Central memory CD8-positive, alpha-beta T cell (primary cell): ENCODE data around the gene PRKCB.

Experiments used
- ATAC-seq: fragments of 150-1000 bp; cut with Tn5 transposase; replicated peaks from 2 replicates; pipeline ENCODE4 v1.10.0; 2022; ENCODE audit warnings: mild to moderate bottlenecking, moderate FRiP score, moderate number of reproducible peaks; ENCODE audit not compliant: poor library complexity, severe bottlenecking; ENCODE audit errors: extremely low read depth
- DNase-seq, 2 donors: peaks; one replicate each; pipeline ENCODE4 v3.0.0; 2021; ENCODE audit warnings: low spot score in 2 of 2
- H3K27ac Mint-ChIP-seq: one replicate; pipeline ENCODE4 v1.8.0; 2022; ENCODE audit warnings: low read depth, mild to moderate bottlenecking, moderate library complexity, mixed read lengths
- H3K27me3 Mint-ChIP-seq: one replicate; pipeline ENCODE4 v1.8.0; 2022; ENCODE audit warnings: mixed read lengths
- H3K36me3 Mint-ChIP-seq: one replicate; pipeline ENCODE4 v1.8.0; 2022; ENCODE audit warnings: mild to moderate bottlenecking, moderate library complexity, mixed read lengths; ENCODE audit not compliant: insufficient read depth
- H3K4me1 Mint-ChIP-seq: one replicate; pipeline ENCODE4 v1.8.0; 2022; ENCODE audit warnings: mixed read lengths
- H3K4me3 Mint-ChIP-seq: one replicate; pipeline ENCODE4 v1.8.0; 2022; ENCODE audit warnings: mild to moderate bottlenecking, moderate library complexity, mixed read lengths
- H3K9me3 Mint-ChIP-seq: one replicate; pipeline ENCODE4 v1.8.0; 2022; ENCODE audit warnings: mixed read lengths

PRKCB gene

GRCh38 chr16:24125214-24125613 lies 289.4 kb downstream of the PRKCB start:
- Mint-ChIP-seq H3K4me3 (no peak overlapping the region), H3K27me3 (no peaks in the 10 kb centered on the region), H3K9me3 (no peaks in the 10 kb centered on the region), H3K27ac (no peak overlapping the region), H3K4me1 (peaks cover 13% of the 10 kb centered on the region), H3K36me3 (peaks cover 53% of the 10 kb centered on the region)
- DNase-seq (no peak), ATAC-seq (no peak)

GRCh38 chr16:24129412-24129918 lies 293.7 kb downstream of the PRKCB start:
- DNase-seq (no peak), ATAC-seq (no peak)
- Mint-ChIP-seq H3K4me1 (peaks cover 17% of the 10 kb centered on the region), H3K36me3 (peaks cover 47% of the 10 kb centered on the region), H3K9me3 (no peaks in the 10 kb centered on the region), H3K27ac (peak overlapping the region; percentile 2), H3K4me3 (no peak overlapping the region), H3K27me3 (no peaks in the 10 kb centered on the region)

GRCh38 chr16:24130494-24131085 lies 294.8 kb downstream of the PRKCB start:
- Mint-ChIP-seq H3K4me3 (no peak overlapping the region), H3K9me3 (no peaks in the 10 kb centered on the region), H3K36me3 (peaks cover 38% of the 10 kb centered on the region), H3K27ac (no peak overlapping the region), H3K27me3 (no peaks in the 10 kb centered on the region), H3K4me1 (peaks cover 18% of the 10 kb centered on the region)
- DNase-seq = no peak
- no peak for ATAC-seq

DNA sequence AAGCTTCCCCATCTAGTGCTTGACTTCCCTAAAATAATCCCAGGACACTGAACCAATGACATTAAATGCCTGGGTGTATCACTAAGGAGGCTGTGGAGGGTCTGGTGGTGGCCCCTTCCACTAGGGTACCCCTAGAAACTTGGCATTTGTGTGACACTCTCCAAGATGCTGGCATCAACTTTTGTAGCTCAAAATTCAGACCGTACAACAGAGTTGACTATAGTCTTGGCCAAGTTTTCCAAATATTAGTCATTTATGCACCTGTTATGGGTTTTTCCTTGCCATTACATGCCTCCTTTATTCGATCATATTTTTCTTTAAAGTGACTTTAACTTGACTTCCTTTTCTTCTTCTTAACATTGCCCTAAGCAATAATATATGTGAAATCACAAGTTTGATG lies 295.5 kb downstream of the PRKCB start:
- Mint-ChIP-seq H3K4me3 (no peak overlapping the region), H3K4me1 (peaks cover 25% of the 10 kb centered on the region), H3K9me3 (no peaks in the 10 kb centered on the region), H3K27me3 (no peaks in the 10 kb centered on the region), H3K27ac (no peak overlapping the region), H3K36me3 (peaks cover 36% of the 10 kb centered on the region)
- no peak for ATAC-seq
- no peak for DNase-seq

DNA sequence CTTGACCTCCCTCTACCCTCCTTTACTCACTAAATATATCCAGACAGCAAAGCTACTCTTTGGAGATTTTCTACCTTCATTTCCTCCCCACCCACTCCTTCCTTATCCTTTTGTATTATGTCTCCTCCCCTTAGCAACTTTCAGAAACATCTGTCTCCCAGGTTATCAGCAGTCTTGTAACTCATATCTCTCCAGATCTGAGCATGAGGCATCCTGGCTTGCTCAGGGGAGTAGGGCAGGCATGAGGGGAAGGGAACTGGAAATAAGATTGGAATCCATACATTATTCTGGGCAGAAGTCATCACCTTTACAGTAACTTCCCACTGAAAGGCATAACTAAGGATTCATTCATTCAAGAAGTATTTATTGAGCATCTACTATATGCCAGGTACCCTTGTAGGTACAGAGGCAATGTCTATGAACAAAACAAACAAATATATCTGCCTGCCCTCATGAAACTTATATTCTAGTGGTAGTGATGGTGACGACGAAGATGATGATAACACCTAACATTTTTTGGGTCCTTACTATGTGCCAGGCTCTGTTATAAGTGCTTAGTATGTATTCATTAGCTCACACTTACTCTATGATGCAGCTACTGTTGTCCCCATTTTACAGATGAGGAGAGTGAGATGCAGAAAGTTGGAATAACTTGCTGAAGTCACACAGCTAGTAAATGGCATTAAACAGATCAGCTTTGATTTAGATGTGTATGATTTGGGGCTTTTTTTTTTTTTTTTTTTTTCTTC lies 296.4 kb downstream of the PRKCB start:
- DNase-seq = no peak
- peaks cover 32% of the 10 kb centered on the region for H3K36me3 Mint-ChIP-seq
- peaks cover 28% of the 10 kb centered on the region for H3K4me1 Mint-ChIP-seq
- no peak overlapping the region for H3K4me3 Mint-ChIP-seq
- H3K9me3 Mint-ChIP-seq = no peaks in the 10 kb centered on the region
- ATAC-seq = no peak
- H3K27ac Mint-ChIP-seq = no peak overlapping the region
- no peaks in the 10 kb centered on the region for H3K27me3 Mint-ChIP-seq

DNA sequence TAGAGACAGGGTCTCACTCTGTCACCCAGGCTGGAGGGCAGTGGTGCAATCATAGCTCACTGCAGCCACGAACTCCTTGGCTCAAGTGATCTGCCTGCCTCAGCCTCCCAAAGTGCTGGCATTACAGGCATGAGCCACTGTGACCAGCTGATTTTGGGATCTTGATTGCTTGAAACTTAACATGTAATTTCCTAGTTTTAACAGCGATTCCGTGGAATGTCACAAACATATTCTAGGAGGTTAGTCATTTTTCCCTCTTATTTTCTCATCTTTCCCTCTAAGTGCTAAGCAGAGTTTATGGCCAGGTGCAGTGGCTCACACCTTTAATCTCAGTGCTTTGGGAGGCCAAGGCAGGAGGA lies 297.0 kb downstream of the PRKCB start:
- ATAC-seq (no peak), DNase-seq (no peak)
- Mint-ChIP-seq H3K27ac (no peak overlapping the region), H3K4me3 (no peak overlapping the region), H3K27me3 (no peaks in the 10 kb centered on the region), H3K9me3 (no peaks in the 10 kb centered on the region), H3K36me3 (peaks cover 29% of the 10 kb centered on the region), H3K4me1 (peaks cover 28% of the 10 kb centered on the region)

DNA sequence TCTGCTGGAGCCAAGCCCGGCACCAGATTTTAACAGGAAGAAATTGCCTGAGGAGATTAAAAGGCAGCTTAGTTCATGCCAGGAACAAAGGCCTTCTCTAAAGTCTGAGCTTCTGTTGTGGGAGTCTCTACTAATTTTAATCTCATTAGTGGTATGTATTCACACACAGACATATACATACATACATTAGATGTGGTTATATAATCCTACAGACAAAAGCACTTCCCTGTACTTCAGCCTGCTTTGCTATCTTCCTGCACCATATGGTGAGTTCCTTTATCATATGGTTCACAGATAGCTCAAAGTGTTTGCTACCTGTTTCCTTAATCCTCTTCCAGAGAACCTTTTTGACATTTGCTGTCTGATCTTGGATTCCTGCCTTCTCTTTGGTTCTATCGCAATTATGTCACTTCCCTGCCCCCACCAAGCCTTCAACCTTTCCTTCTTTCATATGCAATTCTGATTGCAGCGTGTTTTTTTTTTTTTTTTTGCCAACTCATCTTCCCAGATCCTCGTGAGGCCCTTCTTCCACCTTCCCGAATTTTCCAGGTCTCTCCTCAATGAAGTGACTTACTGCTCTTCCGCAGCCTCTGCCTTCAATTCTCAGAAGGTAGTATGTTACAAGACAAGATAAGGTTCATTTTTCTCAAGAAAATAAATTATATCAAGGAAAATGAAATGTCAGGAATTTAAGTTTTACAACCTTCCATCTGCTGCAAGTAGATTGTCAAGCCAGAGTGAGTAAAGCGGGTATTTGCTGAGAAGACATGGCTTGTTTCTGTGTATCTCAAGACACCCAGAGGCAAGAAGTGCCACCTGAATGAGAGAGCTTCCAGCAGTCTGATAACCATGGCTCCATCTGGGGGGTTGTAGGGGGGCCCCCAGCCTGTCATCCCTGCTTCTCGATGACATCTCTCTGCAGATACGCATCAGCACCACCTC lies 300.1 kb downstream of the PRKCB start:
- H3K36me3 Mint-ChIP-seq = peaks cover 28% of the 10 kb centered on the region

DNA sequence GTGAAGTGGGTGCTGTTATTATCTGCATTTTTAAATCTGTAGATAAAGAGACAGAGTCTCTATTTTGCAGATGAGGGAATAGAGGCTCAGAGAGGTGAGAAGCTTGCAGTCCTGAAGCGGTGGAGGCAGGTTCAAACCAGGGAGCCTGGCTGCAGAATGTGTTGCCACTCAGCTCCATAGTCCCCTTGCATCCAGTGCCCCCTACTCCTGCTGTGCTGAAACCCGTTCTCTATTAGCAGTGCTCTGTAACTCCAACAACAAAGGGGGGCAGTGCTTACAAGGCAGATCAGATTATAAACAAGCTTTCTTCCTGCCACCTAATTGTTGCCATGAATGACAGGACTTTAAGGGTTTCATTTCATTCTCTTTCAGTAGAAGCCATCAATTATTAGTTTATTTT lies 302.2 kb downstream of the PRKCB start:
- peaks cover 24% of the 10 kb centered on the region for H3K36me3 Mint-ChIP-seq
- H3K9me3 Mint-ChIP-seq = no peaks in the 10 kb centered on the region
- no peak overlapping the region for H3K27ac Mint-ChIP-seq
- no peak for ATAC-seq
- peaks cover 44% of the 10 kb centered on the region for H3K4me1 Mint-ChIP-seq
- no peak for DNase-seq
- no peak overlapping the region for H3K4me3 Mint-ChIP-seq
- H3K27me3 Mint-ChIP-seq = no peaks in the 10 kb centered on the region

More for the DNA sequence above, 300.1 kb downstream of the PRKCB start:
- ATAC-seq (no peak), DNase-seq (no peak)
- Mint-ChIP-seq H3K4me1 (peaks cover 37% of the 10 kb centered on the region), H3K4me3 (no peak overlapping the region), H3K9me3 (no peaks in the 10 kb centered on the region), H3K27ac (no peak overlapping the region), H3K27me3 (no peaks in the 10 kb centered on the region)

- H3K36me3 Mint-ChIP-seq = peaks cover 20% of the 10 kb centered on the region
- peak overlapping the region; percentile 70 for H3K27ac Mint-ChIP-seq
Observed at GRCh38 chr16:24138575-24138974, 302.8 kb downstream of the PRKCB start.

DNA sequence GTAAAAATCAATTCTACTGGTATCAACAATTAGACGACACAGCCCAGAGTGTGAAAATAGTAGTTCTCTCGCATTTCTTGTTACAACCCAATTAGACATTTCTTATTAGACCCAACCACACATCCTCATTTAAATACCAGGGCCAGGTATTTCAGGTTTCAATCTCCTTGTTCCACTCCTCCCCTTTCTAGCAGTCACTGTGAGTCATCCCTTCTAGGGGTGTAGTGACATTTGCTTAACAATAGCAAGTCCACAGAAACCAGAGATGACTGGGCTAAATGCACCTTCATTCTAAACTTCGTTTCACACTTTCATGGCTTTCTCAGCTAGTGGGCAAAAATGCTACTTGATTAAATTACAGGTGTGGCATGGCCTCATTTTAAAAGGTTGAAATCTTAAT lies 303.5 kb downstream of the PRKCB start:
- Mint-ChIP-seq H3K4me1 (peaks cover 44% of the 10 kb centered on the region), H3K36me3 (peaks cover 21% of the 10 kb centered on the region), H3K4me3 (no peak overlapping the region), H3K9me3 (no peaks in the 10 kb centered on the region), H3K27me3 (no peaks in the 10 kb centered on the region), H3K27ac (no peak overlapping the region)
- no peak for ATAC-seq
- no peak for DNase-seq

More at GRCh38 chr16:24138575-24138974, 302.8 kb downstream of the PRKCB start:
- no peaks in the 10 kb centered on the region for H3K27me3 Mint-ChIP-seq
- no peak for ATAC-seq
- no peak for DNase-seq
- H3K4me3 Mint-ChIP-seq = no peak overlapping the region
- H3K4me1 Mint-ChIP-seq = peaks cover 40% of the 10 kb centered on the region
- H3K9me3 Mint-ChIP-seq = no peaks in the 10 kb centered on the region

GRCh38 chr16:24140730-24141129 lies 304.9 kb downstream of the PRKCB start:
- H3K27ac Mint-ChIP-seq = no peak overlapping the region
- no peaks in the 10 kb centered on the region for H3K9me3 Mint-ChIP-seq
- peaks cover 54% of the 10 kb centered on the region for H3K4me1 Mint-ChIP-seq
- H3K36me3 Mint-ChIP-seq = peaks cover 28% of the 10 kb centered on the region
- no peaks in the 10 kb centered on the region for H3K27me3 Mint-ChIP-seq
- no peak overlapping the region for H3K4me3 Mint-ChIP-seq
- no peak for DNase-seq
- ATAC-seq = no peak

- ATAC-seq (no peak), DNase-seq (no peak)
- Mint-ChIP-seq H3K36me3 (peaks cover 26% of the 10 kb centered on the region), H3K4me1 (peaks cover 51% of the 10 kb centered on the region), H3K27ac (no peak overlapping the region), H3K27me3 (no peaks in the 10 kb centered on the region), H3K9me3 (no peaks in the 10 kb centered on the region), H3K4me3 (no peak overlapping the region)
Observed at GRCh38 chr16:24141466-24141865, 305.7 kb downstream of the PRKCB start.
